ENCODE measurements around the gene IQGAP2.

DNA sequence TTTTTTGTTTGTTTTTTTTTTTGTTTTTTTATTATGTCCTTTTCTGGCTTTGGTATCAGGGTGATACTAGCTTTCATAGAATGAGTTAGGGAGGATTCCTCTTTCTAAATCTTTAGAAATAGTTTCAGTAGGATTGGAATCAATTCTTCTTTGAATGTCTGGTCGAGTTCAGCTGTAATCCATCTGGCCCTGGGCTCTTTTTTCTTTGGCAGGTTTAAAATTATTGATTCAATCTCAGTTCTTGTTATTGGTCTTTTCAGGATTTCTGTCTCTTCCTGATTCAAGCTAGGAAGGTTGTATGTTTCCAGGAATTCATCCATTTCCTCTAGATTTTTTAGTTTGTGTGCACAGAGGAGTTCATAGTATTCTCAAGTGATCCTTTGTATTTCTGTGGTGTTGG is 34.9 kb downstream of the IQGAP2 start:
- TF ChIP-seq, protein P1, sequence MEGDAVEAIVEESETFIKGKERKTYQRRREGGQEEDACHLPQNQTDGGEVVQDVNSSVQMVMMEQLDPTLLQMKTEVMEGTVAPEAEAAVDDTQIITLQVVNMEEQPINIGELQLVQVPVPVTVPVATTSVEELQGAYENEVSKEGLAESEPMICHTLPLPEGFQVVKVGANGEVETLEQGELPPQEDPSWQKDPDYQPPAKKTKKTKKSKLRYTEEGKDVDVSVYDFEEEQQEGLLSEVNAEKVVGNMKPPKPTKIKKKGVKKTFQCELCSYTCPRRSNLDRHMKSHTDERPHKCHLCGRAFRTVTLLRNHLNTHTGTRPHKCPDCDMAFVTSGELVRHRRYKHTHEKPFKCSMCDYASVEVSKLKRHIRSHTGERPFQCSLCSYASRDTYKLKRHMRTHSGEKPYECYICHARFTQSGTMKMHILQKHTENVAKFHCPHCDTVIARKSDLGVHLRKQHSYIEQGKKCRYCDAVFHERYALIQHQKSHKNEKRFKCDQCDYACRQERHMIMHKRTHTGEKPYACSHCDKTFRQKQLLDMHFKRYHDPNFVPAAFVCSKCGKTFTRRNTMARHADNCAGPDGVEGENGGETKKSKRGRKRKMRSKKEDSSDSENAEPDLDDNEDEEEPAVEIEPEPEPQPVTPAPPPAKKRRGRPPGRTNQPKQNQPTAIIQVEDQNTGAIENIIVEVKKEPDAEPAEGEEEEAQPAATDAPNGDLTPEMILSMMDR (conservative IDR thresholded peaks at IDR 0.05; ENCODE audit: low read depth, low read length): no peak
- TF ChIP-seq EZH2phosphoT487 (IDR thresholded peaks at IDR 0.05; ENCODE audit: borderline replicate concordance, low read length) (no peak), EZH2 (IDR thresholded peaks at IDR 0.05; ENCODE audit: low read length, unreplicated experiment) (no peak)

All from PC-3 (cell line).